Measurements from ENCODE around the gene BABAM2. TPM values are rescaled to one million over a fixed set of nuclear protein-coding genes. Genes with fewer than 3 reads are reported as not detected.

Gene BABAM2
- total RNA-seq, 1 experiment from 2014 or later, result 40.8 TPM

GRCh38 chr2:28378679-28379584, 488.4 kb downstream of the BABAM2 start:
- Histone ChIP-seq H3K36me3 (ENCODE audit: insufficient read depth, low read length) (no peaks in the 10 kb centered on the region), H3K9ac (ENCODE audit: low read length) (no peak overlapping the region), H3K4me3 (ENCODE audit: low read length) (no peak overlapping the region), H3K4me2 (ENCODE audit: low read depth, low read length, poor library complexity, severe bottlenecking) (no peak overlapping the region), H4K20me1 (ENCODE audit: insufficient read depth, low read depth, low read length) (no peaks in the 10 kb centered on the region), H3K4me1 (ENCODE audit: low read length) (no peaks in the 10 kb centered on the region), H3K79me2 (ENCODE audit: low read length) (no peaks in the 10 kb centered on the region), H3K9me3 (ENCODE audit: low read length) (no peaks in the 10 kb centered on the region), H2AFZ (ENCODE audit: low read length) (no peak overlapping the region), H3K27ac (ENCODE audit: low read length) (no peak overlapping the region), H3K27me3 (ENCODE audit: low read length) (no peaks in the 10 kb centered on the region), H3K9me2 (replicated peaks; ENCODE audit: insufficient read depth, low read length) (no peaks in the 10 kb centered on the region)
- DNase-seq, result no peak

DNA sequence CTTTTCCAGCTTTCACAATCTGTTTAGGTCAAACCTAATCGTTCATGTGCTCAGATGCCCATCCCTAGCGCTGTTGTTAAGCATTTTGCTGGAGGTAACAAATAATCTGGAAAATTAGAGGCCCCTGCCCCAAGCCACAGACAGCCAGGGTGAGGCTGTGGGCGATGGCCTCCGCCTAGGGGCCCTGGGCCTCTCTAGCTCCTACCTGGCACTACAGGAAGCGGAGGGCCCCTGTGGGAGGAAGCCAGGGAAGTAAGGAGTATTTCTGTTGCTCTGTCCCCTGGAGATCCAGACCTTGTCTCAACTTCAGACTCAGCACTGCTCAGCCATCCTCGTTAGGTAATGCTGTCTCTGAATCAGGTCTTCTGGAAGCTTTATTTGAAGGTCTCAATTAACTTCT, 489.7 kb downstream of the BABAM2 start:
- no peaks in the 10 kb centered on the region for H3K79me2 ChIP-seq (ENCODE audit: low read length)
- no peak overlapping the region for H3K4me3 ChIP-seq (ENCODE audit: low read length)
- H3K9ac ChIP-seq (ENCODE audit: low read length), result no peak overlapping the region
- H3K9me2 ChIP-seq (replicated peaks; ENCODE audit: insufficient read depth, low read length), result no peaks in the 10 kb centered on the region
- H3K27ac ChIP-seq (ENCODE audit: low read length), result no peak overlapping the region
- H2AFZ ChIP-seq (ENCODE audit: low read length), result no peak overlapping the region
- no peak for DNase-seq
- H3K4me1 ChIP-seq (ENCODE audit: low read length), result no peaks in the 10 kb centered on the region
- H3K36me3 ChIP-seq (ENCODE audit: insufficient read depth, low read length), result no peaks in the 10 kb centered on the region
- no peaks in the 10 kb centered on the region for H3K27me3 ChIP-seq (ENCODE audit: low read length)
- H3K4me2 ChIP-seq (ENCODE audit: low read depth, low read length, poor library complexity, severe bottlenecking), result no peak overlapping the region
- H4K20me1 ChIP-seq (ENCODE audit: insufficient read depth, low read depth, low read length), result no peaks in the 10 kb centered on the region
- H3K9me3 ChIP-seq (ENCODE audit: low read length), result no peaks in the 10 kb centered on the region

DNA sequence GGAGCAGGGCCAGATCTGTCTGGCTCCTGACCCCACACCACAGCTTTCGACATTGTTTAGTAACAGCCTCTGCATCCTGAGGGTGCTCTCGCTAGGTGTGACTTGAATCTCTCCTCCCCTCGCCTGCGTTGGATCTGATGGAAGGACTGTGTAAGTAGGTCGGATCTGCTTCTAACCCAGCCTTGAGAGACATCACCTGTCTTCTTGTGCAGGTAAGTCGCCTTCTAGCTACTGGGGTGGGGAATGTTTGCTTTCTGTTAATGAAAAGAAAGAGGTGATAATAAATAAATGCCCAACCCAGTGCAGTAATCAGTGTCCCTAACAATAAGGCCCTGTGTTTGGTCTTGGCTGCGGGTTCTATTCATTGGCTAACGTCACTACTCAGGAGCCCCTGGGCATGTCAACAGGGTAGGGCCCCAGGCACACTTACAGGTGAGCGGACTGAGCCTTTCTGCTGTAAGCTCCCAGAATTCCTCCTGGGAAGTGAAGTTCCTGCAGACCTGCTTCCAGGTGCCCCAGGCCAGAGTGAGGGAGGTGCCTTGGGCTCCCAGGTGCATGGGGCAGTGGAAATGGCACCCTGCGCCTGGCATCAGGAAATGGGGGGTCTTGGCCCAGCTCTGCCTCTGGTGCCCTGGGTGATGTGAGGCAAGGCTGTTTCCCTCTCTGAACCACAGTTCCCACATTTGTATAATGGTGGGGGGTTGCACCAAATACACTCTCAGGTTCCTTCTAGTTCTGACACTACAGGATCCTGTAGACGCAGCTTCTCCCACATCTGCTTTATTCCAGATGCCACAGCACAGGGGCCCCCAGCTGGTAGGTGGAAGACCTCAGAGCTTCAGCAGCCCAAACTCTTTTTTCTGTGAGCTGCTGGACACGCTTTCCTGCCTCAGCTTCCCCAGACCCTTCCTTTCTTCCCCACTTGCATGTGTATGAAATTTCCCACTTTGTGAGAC, 491.0 kb downstream of the BABAM2 start:
- Histone ChIP-seq H3K4me1 (ENCODE audit: low read length) (no peaks in the 10 kb centered on the region), H3K4me2 (ENCODE audit: low read depth, low read length, poor library complexity, severe bottlenecking) (no peak overlapping the region), H3K36me3 (ENCODE audit: insufficient read depth, low read length) (no peaks in the 10 kb centered on the region), H3K9me3 (ENCODE audit: low read length) (no peaks in the 10 kb centered on the region), H3K27me3 (ENCODE audit: low read length) (no peaks in the 10 kb centered on the region), H4K20me1 (ENCODE audit: insufficient read depth, low read depth, low read length) (no peaks in the 10 kb centered on the region), H2AFZ (ENCODE audit: low read length) (no peak overlapping the region), H3K79me2 (ENCODE audit: low read length) (no peaks in the 10 kb centered on the region), H3K27ac (ENCODE audit: low read length) (no peak overlapping the region), H3K9me2 (replicated peaks; ENCODE audit: insufficient read depth, low read length) (no peaks in the 10 kb centered on the region), H3K9ac (ENCODE audit: low read length) (no peak overlapping the region), H3K4me3 (ENCODE audit: low read length) (no peak overlapping the region)
- no peak for DNase-seq

DNA sequence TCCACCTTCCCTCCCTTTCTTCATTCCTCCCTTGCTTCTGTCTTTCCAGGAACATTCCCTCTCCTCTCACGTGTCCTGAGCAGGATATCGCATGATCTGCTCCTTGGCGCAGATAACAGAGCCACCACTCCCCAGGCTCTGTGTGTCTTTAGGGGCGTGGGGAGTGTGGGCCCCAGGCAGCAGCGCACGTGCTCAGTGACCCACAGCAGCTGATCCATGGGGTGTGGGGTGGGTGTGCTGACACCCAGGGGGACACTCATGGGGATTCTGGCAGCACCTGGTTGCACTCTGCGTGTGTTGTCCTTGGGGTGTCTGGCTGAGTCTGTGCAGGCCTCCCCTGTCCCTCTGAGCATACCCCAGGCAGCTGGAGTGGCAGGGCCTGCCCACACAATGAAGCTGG, 492.2 kb downstream of the BABAM2 start:
- Histone ChIP-seq H3K27ac (ENCODE audit: low read length) (no peak overlapping the region), H3K4me1 (ENCODE audit: low read length) (no peaks in the 10 kb centered on the region), H3K9me2 (replicated peaks; ENCODE audit: insufficient read depth, low read length) (no peaks in the 10 kb centered on the region), H3K27me3 (ENCODE audit: low read length) (no peaks in the 10 kb centered on the region), H3K9ac (ENCODE audit: low read length) (no peak overlapping the region), H2AFZ (ENCODE audit: low read length) (no peak overlapping the region), H3K4me2 (ENCODE audit: low read depth, low read length, poor library complexity, severe bottlenecking) (no peak overlapping the region), H3K36me3 (ENCODE audit: insufficient read depth, low read length) (no peaks in the 10 kb centered on the region), H3K9me3 (ENCODE audit: low read length) (no peaks in the 10 kb centered on the region), H3K4me3 (ENCODE audit: low read length) (no peak overlapping the region), H3K79me2 (ENCODE audit: low read length) (no peaks in the 10 kb centered on the region), H4K20me1 (ENCODE audit: insufficient read depth, low read depth, low read length) (0 out of 2 replicates have a peak, but pooled peaks cover under 1% of the 10 kb centered on the region)
- no peak for DNase-seq

DNA sequence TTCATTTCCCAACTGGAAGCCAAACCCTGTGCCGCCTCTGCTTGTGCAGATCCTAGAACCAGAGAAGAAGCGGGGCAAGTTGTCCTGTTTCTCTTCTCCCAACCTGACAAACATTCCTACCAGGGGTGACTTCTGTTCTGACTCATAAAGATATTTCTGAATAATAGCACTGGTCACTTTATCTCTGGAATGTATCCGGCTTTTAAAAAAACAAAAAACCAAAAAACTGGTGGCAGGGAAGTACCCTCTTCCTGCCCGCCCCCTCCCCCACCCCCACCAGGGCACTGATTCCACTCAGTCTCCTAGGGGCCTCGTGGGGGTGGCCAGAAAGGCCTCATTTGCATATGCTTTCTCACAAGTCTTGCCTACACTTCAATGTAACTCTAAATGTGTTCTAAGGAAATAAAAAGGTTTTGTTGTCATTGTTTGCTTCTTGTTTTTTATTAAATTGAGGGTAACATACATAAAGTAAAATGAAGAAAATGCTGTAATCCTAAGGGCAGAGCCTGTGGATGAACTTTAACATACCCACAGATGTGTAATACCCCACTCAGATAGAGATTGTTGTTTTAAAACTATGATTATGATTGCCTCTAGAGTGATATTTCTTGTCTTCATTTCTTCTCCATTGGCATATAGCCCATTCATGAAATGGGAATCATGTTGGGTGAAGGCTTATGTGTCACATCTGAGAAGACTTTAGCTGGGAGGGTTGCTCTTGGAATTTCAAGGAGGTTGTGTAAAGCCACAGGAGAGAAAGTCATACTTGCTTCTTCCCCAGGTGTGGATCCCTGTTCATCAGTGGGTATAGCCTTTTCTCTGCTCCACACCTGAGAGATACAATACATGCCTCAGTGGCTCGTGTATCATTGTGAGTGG, 496.8 kb downstream of the BABAM2 start:
- Histone ChIP-seq H3K4me3 (ENCODE audit: low read length) (no peak overlapping the region), H3K79me2 (ENCODE audit: low read length) (no peaks in the 10 kb centered on the region), H3K27me3 (ENCODE audit: low read length) (no peaks in the 10 kb centered on the region; the same call in 1 of the 2 replicates), H3K4me2 (ENCODE audit: low read depth, low read length, poor library complexity, severe bottlenecking) (no peak overlapping the region), H3K27ac (ENCODE audit: low read length) (no peak overlapping the region), H3K36me3 (ENCODE audit: insufficient read depth, low read length) (no peaks in the 10 kb centered on the region), H3K9me3 (ENCODE audit: low read length) (no peaks in the 10 kb centered on the region), H3K9ac (ENCODE audit: low read length) (no peak overlapping the region), H2AFZ (ENCODE audit: low read length) (no peak overlapping the region), H3K9me2 (replicated peaks; ENCODE audit: insufficient read depth, low read length) (no peaks in the 10 kb centered on the region), H3K4me1 (ENCODE audit: low read length) (peaks cover 18% of the 10 kb centered on the region), H4K20me1 (ENCODE audit: insufficient read depth, low read depth, low read length) (0 out of 2 replicates have a peak, but pooled peaks cover 7% of the 10 kb centered on the region)
- no peak for DNase-seq

Small RNA genes lying within 50 kb of the gene (small RNA-seq; reads per million reads assigned to genes)
- gene MIR4263 (not detected), gene RF02271 (not detected)

Other genes with a start within 250 kb of the BABAM2 start
- 27.9 and 47.9 TPM in 2 replicates for gene SUPT7L, start 227.1 kb upstream of the BABAM2 start, total RNA-seq (2014; rRNA removed; shearing (Covaris generic); ENCODE audit: low replicate concordance)
- gene SLC4A1AP, start 226.8 kb upstream of the BABAM2 start, total RNA-seq (2014; rRNA removed; shearing (Covaris generic); ENCODE audit: low replicate concordance), result 19.8 and 30.1 TPM in 2 replicates
- gene MRPL33, start 119.0 kb upstream of the BABAM2 start, total RNA-seq (2014; rRNA removed; shearing (Covaris generic); ENCODE audit: low replicate concordance), result 54.9 and 112 TPM in 2 replicates
- 0.90 and 1.6 TPM in 2 replicates for gene RBKS, start 342 bp upstream of the BABAM2 start, total RNA-seq (2014; rRNA removed; shearing (Covaris generic); ENCODE audit: low replicate concordance)